Epithelial cell of esophagus (primary cell): Measurements from ENCODE around the gene RBP4.

ENCODE experiments used
- DNase-seq: peaks from one replicate; pipeline ENCODE4 v3.0.0; 2010; ENCODE audit warnings: low read depth
- H3K4me3 ChIP-seq: 2 replicates; pipeline ENCODE4 v1.5.1; 2011; ENCODE audit warnings: mild to moderate bottlenecking, low read length, control low read depth
- TF ChIP-seq, protein P1 (sequence below): IDR thresholded peaks from 2 replicates; pipeline ENCODE4 v1.5.1; 2011; ENCODE audit warnings: low read depth, mild to moderate bottlenecking, low read length, control low read depth, inconsistent platforms; ENCODE audit not compliant: insufficient read depth; ENCODE audit errors: missing control alignments

The RBP4 gene

DNA sequence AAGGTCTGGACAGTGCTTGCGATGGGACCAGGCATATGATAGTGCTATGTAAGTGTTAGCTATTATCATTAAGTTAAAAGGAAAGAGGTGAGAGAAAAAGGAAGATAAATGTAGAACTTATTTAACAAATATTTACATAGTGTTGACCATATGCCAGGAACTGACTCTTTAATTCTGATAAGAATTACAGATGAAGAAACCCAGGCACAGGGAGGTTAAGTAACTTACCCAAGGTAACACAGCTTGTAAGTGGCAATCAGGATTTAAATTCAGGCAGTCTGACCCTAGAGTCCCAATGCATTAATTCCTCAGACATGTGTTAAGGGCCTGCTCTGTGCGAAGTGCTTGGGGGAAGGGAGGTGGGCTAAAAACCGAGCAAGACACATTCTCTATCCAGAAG lies 23.5 kb downstream of the RBP4 start:
- no peak for DNase-seq
- TF ChIP-seq, protein P1, sequence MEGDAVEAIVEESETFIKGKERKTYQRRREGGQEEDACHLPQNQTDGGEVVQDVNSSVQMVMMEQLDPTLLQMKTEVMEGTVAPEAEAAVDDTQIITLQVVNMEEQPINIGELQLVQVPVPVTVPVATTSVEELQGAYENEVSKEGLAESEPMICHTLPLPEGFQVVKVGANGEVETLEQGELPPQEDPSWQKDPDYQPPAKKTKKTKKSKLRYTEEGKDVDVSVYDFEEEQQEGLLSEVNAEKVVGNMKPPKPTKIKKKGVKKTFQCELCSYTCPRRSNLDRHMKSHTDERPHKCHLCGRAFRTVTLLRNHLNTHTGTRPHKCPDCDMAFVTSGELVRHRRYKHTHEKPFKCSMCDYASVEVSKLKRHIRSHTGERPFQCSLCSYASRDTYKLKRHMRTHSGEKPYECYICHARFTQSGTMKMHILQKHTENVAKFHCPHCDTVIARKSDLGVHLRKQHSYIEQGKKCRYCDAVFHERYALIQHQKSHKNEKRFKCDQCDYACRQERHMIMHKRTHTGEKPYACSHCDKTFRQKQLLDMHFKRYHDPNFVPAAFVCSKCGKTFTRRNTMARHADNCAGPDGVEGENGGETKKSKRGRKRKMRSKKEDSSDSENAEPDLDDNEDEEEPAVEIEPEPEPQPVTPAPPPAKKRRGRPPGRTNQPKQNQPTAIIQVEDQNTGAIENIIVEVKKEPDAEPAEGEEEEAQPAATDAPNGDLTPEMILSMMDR, result no peak

DNA sequence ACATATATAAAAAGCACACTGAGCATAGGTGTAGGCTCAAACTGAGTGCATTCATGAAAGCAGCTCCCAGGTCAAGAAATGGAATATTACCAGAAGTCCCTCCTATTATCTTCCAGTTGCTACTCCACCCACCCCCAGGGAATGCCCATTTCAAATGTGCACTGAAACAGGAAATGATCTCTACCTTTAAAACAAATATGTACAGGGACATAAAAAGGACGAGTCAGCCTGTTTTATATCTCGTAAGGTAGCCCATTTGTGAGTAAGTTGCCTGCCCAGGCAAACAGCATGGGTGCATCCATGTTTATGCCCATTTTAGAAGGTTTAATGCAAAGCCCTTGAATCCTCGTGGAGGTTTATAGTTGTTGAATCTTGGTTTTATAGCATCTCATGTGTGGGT lies 24.1 kb downstream of the RBP4 start:
- TF ChIP-seq, protein P1, result no peak
- no peak overlapping the region for H3K4me3 ChIP-seq
- DNase-seq, result no peak

More for the DNA sequence above, 23.5 kb downstream of the RBP4 start:
- no peak overlapping the region for H3K4me3 ChIP-seq

DNA sequence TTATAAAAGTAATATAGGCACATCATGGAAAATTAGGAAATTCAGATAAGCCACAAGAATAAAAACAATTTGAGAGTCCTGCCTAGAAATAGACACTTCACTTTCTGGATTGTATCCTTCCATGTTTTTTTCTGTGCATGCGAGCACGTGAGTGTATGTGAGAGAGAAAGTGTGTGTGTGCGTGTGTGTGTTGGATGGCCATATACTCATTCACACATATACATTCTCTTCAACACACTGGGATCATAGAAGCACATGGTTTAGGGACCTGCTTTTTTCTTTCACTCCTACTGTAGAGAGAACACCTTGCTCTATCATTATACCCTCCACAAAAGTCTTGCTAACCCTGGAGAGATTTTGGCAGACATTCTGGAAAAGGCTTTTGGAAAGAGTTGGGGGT lies 27.1 kb downstream of the RBP4 start:
- no peak overlapping the region for H3K4me3 ChIP-seq
- TF ChIP-seq, protein P1, result no peak
- DNase-seq, result no peak

DNA sequence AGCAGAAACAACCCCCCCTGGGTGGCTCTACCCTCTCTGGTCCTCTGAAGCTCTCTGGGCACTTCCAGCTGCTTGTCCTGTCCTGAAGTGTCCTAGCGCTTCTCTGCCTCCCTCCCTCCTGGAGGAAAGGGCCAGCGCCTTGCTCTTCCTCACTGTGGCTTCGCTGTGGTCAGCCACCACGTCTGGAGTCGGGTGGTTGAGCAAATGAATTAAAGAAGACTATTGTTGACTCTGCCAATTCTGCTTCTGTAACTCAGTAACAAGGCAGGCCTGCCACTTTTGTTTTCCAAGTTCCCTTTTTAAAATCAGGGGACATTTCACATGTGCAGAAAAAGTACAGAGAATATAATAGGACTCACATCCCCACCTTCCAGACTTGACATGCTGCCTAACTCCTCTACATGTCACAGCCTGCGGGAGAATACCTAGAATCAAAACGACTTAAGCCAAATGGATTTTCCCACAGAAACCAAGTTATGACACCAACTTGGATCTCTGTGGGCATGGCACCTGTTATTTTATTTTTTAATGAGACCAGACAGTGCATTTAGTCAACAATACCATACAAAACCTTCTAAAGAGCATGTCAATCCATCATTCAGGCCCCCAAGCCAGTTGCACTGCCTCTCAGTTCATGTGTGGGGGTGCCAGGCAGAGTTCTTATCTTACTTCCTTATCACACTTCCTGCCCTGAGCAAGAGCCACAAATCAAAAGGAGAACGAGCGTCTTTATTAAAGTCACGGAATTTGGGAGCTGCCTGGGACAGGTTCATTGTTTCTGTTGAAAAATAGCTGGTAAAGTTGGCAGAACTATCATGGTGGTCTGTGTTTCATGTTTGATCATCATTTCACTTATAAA lies 27.8 kb downstream of the RBP4 start:
- peak; percentile 62 for DNase-seq

DNA sequence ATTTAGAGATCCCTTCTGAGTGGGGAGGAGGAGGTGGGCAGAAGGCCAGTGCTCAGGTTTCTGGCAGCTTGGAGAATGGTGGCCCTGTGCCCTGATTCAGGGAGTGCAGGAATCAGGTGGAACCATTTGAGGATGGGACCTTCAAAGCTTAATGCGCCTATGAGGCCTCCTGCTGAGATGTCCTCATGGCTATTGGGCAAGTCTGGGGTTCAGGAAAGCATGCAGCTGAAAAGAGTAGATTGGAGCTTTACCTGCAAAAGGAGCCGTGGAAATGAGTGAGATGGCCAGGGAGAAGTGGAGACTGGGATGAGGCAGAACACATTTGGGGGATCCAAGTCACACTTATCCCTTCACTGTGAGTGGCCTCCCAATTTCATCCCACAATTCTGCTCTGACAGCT lies 28.4 kb downstream of the RBP4 start:
- TF ChIP-seq, protein P1, result no peak
- no peak for DNase-seq
- no peak overlapping the region for H3K4me3 ChIP-seq

More for the DNA sequence above, 27.8 kb downstream of the RBP4 start:
- no peak overlapping the region for H3K4me3 ChIP-seq
- TF ChIP-seq, protein P1, result no peak

DNA sequence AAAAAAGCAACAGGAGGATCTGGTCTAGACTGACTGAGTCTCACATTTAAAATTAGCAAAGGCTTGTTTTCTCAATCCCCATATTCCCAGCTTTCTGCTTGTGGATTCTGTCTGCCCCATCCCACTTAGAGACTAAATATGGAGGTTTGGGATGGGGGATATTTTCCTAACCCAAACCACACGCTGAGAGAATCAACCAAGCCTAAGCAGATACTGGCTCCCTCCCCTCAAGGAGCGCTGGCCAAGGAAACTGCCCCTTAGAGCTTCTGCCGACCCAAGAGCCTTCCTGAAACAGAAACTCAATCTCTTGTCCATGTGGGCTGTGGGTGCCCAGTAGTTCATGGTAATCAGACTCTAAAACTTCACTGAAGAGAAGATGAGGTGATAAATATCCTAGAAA lies 30.7 kb downstream of the RBP4 start:
- DNase-seq, result no peak
- TF ChIP-seq, protein P1, result no peak

DNA sequence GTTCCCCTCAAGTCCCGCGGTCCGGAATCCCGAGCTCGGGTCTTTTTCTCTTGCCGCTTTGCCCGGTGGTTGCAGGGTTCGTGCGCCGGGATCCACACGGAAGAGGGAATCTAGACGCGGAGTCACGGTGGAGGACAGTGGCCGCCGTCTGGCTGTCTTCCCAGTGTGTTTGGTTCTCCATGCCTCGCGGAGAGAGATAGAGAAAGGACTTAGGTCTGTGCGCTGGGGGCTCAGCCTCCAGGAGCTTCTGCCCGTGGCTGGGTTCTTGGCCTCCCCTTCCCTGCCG lies 33.0 kb downstream of the RBP4 start:
- no peak overlapping the region for H3K4me3 ChIP-seq
- TF ChIP-seq, protein P1, result no peak
- no peak for DNase-seq

More for the DNA sequence above, 30.7 kb downstream of the RBP4 start:
- no peak overlapping the region for H3K4me3 ChIP-seq
